AG10803 (cell line): ENCODE measurements around the gene BEST4.

Source experiments
- DNase-seq: peaks from one replicate; pipeline ENCODE4 v3.0.0; 2010; ENCODE audit warnings: low read depth
- H3K4me3 ChIP-seq: 2 replicates; pipeline ENCODE4 v1.5.1; 2011; ENCODE audit warnings: mild to moderate bottlenecking, low read length, control low read depth
- CTCF ChIP-seq: conservative IDR thresholded peaks from 2 replicates; pipeline ENCODE4 v1.5.1; 2011; ENCODE audit warnings: mild to moderate bottlenecking, low read length, control low read depth, inconsistent platforms

The BEST4 gene

GRCh38 chr1:44822981-44823451, 35.0 kb upstream of the BEST4 start:
- H3K4me3 ChIP-seq = no peak overlapping the region
- no peak for TF ChIP-seq CTCF
- no peak for DNase-seq

- H3K4me3 ChIP-seq = no peak overlapping the region
- no peak for TF ChIP-seq CTCF
- no peak for DNase-seq
Measured at GRCh38 chr1:44822131-44822701, 34.2 kb upstream of the BEST4 start.

GRCh38 chr1:44821240-44821715, 33.3 kb upstream of the BEST4 start:
- TF ChIP-seq CTCF = no peak

GRCh38 chr1:44820328-44821239, 32.6 kb upstream of the BEST4 start:
- no peak for DNase-seq
- H3K4me3 ChIP-seq = peak overlapping the region; percentile 65
- TF ChIP-seq CTCF = no peak

More at GRCh38 chr1:44821240-44821715, 33.3 kb upstream of the BEST4 start:
- no peak overlapping the region for H3K4me3 ChIP-seq
- DNase-seq = no peak

- peak; percentile 18 for TF ChIP-seq CTCF
- peak; percentile 87 for DNase-seq
- H3K4me3 ChIP-seq = peak overlapping the region; percentile 65
Measured at GRCh38 chr1:44819608-44820327, 31.8 kb upstream of the BEST4 start.

- peak overlapping the region; percentile 52 for H3K4me3 ChIP-seq
- no peak for DNase-seq
- no peak for TF ChIP-seq CTCF
Measured at GRCh38 chr1:44819196-44819607, 31.2 kb upstream of the BEST4 start.
